Heart left ventricle (tissue), 13 donors: ENCODE data around the gene AP1M2.

Experiments
- CTCF ChIP-seq, 12 donors: fragments of 200-600 bp; sonication (generic) in 4 of 12; IDR thresholded peaks; one replicate each; pipeline versions ENCODE4 v1.5.0 to v1.8.0; 2018 to 2022; ENCODE audit warnings: antibody characterized with exemption in 12 of 12, mild to moderate bottlenecking in 5 of 12
- POLR2A ChIP-seq, 2 donors: fragments of 450-650 bp; IDR thresholded peaks; one replicate each; pipeline ENCODE4 v1.6.1; 2017; ENCODE audit warnings: antibody characterized with exemption in 2 of 2, mild to moderate bottlenecking in 2 of 2, moderate library complexity in 2 of 2
- donor health status: ischemic (EF 13 %, LVEDD 7.1; RV severe dilation, severe dysfunction).
- donor health status: DM: no; HTN: yes; CAD: no.
- donor health status: DM: no; HTN: no; CAD: no.
- donor health status: ischemic (EF 25% LVEDD 6.9; RV normal size, moderate dysfunction).
- donor health status: ischemic (EF 25% LVEDD 5.7; RV mildly dilated, moderate dysfunction).
- donor health status: ischemic (EF 35%, LVEDD 5.7; RV mildly dilated, moderate dysfunction).
- donor health status: nonischemic (EF 11% LVEDD 7.7; RV severe dilation, severe dysfunction).
- donor health status: DM: yes; HTN: yes; CAD: no.
- donor health status: PGD.
- donor health status: ischemic (EF 29% LVEDD 5.4; RV normal size, mild dysfunction).
- donor health status: nonischemic (EF 23%, LVEDD 6.1; RV moderate dilation, normal function).

GRCh38 chr19:10593820-10594637 is 6.9 kb upstream of the AP1M2 start:
- TF ChIP-seq CTCF (IDR thresholded peaks at IDR 0.05) = no peak
- TF ChIP-seq POLR2A (IDR thresholded peaks at IDR 0.05) = no peak
